Right lobe of liver (tissue), 6 donors: ENCODE results near the gene CREM. TPM values are rescaled to one million over a fixed set of nuclear protein-coding genes. Genes with fewer than 3 reads are reported as not detected.
A peak's percentile ranks its signal among the peaks of the same experiment; 100 is the strongest.

Source experiments
- ATAC-seq, 4 donors: fragments of 200-7000 bp; cut with Tn5 transposase; one replicate each; pipeline ENCODE4 v1.9.1; 2020; ENCODE audit warnings: mild to moderate bottlenecking in 4 of 4, moderate library complexity in 4 of 4
- DNase-seq, 3 donors: peaks; one replicate each; pipeline ENCODE4 v3.0.0-alpha.2; 2020
- H3K27ac ChIP-seq, 3 donors: fragments of 200-600 bp; one replicate each; pipeline ENCODE4 v1.8.0; 2022
- H3K27me3 ChIP-seq, 2 donors: fragments of 200-600 bp; one replicate each; pipeline ENCODE4 v1.8.0; 2022
- H3K36me3 ChIP-seq, 4 donors: fragments of 200-600 bp; sonication (generic) in 1 of 4; one replicate each; pipeline versions ENCODE4 v1.5.1 to v1.8.0; 2017 to 2022; ENCODE audit warnings: control low read depth in 1 of 4
- H3K4me1 ChIP-seq, 4 donors: fragments of 200-600 bp; sonication (generic) in 1 of 4; one replicate each; pipeline versions ENCODE4 v1.5.1 to v1.8.0; 2017 to 2022; ENCODE audit warnings: control low read depth in 1 of 4
- H3K4me3 ChIP-seq, 3 donors: fragments of 200-600 bp; one replicate each; pipeline ENCODE4 v1.8.0; 2022
- H3K9me3 ChIP-seq, 4 donors: fragments of 200-600 bp; sonication (generic) in 1 of 4; one replicate each; pipeline versions ENCODE4 v1.5.1 to v1.8.0; 2017 to 2022; ENCODE audit warnings: control low read depth in 1 of 4
- CTCF ChIP-seq, 4 donors: fragments of 200-600 bp in 3 of 4; fragments of 450-650 bp in 1 of 4; IDR thresholded peaks; one replicate each; pipeline versions ENCODE4 v1.5.1 to v1.8.0; 2016 to 2022; ENCODE audit warnings: antibody characterized with exemption in 4 of 4, mild to moderate bottlenecking in 2 of 4
- POLR2A ChIP-seq: fragments of 450-650 bp; IDR thresholded peaks from one replicate; pipeline ENCODE4 v1.6.1; 2017; ENCODE audit warnings: antibody characterized with exemption, mild to moderate bottlenecking
- WGBS: methylation state at CpG from one replicate; pipeline ENCODE4 v1.1.6; 2018; ENCODE audit warnings: low coverage, low lambda C conversion rate; ENCODE audit not compliant: insufficient coverage; ENCODE audit errors: missing lambda C conversion rate; 5-methylcytosine and 5-hydroxymethylcytosine counted together
- intact Hi-C, 2 donors: fragments of 100-400 bp; cut with DNase I; formaldehyde crosslinking; loops; one replicate each; pipeline versions ENCODE4 v1.11.2 to v1.14.1; 2022
- total RNA-seq, 6 experiments: library from RNA; depleted of rRNA in 2 of 6; stranded (reverse); fragments of >200 nt in 2 of 6; fragmentation: NEBNext Ultra II Directional in 3 of 6; extraction: Animal tissue kit (Norgen Biotek cat#: 25700) in 3 of 6; gene quantifications; one replicate each; pipeline versions ENCODE4 v1.1.0 to v1.2.4, GENCODE V29; 2016 to 2023
- donor health status: DM: no; HTN: yes; CAD: no.
- donor health status: DM: no; HTN: no; CAD: no.
- donor health status: DM: no; HTN: no; CAD: no.
- donor health status: DM: no; HTN: yes; CAD: no.
- donor health status: DM: no; HTN: yes; CAD: no.

CREM gene
- total RNA-seq, 6 experiments from 2014 or later: 16.3 to 34.1 (median 22.9) TPM

GRCh38 chr10:35188954-35189353 is 62.3 kb downstream of the CREM start:
- H3K36me3 ChIP-seq: no peaks in the 10 kb centered on the region
- 100% methylated on average over 1 of the region's 3 CpGs for WGBS
- ATAC-seq (no peak), DNase-seq (no peak)
- intact Hi-C loops: no loop called here
- H3K4me1 ChIP-seq: peaks cover 0 to 11% (median 0%) of the 10 kb centered on the region in 4 donors
- TF ChIP-seq CTCF (IDR thresholded peaks at IDR 0.05) (no peak), POLR2A (no peak)
- H3K9me3 ChIP-seq: no peaks in the 10 kb centered on the region
- H3K27ac ChIP-seq: no peak overlapping the region
- no peak overlapping the region for H3K4me3 ChIP-seq
- H3K27me3 ChIP-seq: no peaks in the 10 kb centered on the region

- peak; percentile 55 to 80 (median 60) for ATAC-seq
- Histone ChIP-seq H3K27ac (peak overlapping the region; percentile 26 to 72 (median 71)), H3K4me1 (peaks cover 0 to 4% (median 0%) of the 10 kb centered on the region in 4 donors), H3K27me3 (no peaks in the 10 kb centered on the region), H3K9me3 (no peaks in the 10 kb centered on the region), H3K4me3 (no peak overlapping the region), H3K36me3 (no peaks in the 10 kb centered on the region)
- peak in 1 of 3 donors; percentile 38 for DNase-seq
- peak; percentile 45 for TF ChIP-seq POLR2A
- TF ChIP-seq CTCF (IDR thresholded peaks at IDR 0.05): no peak
- 31% methylated on average over 2 of the region's 2 CpGs for WGBS
- intact Hi-C loops: no loop called here
These were observed 64.9 kb downstream of the CREM start for GRCh38 chr10:35191523-35191922.

GRCh38 chr10:35192645-35193249 is 66.1 kb downstream of the CREM start:
- WGBS: 58% methylated on average over 3 of the region's 3 CpGs
- Histone ChIP-seq H3K27me3 (no peaks in the 10 kb centered on the region), H3K9me3 (no peaks in the 10 kb centered on the region), H3K4me3 (no peak overlapping the region), H3K4me1 (peaks cover 0 to 4% (median 0%) of the 10 kb centered on the region in 4 donors), H3K36me3 (no peaks in the 10 kb centered on the region), H3K27ac (peak overlapping the region in 1 of 3 donors; percentile 72)
- no peak for TF ChIP-seq POLR2A
- no peak for TF ChIP-seq CTCF (IDR thresholded peaks at IDR 0.05)
- ATAC-seq (no peak), DNase-seq (no peak)
- intact Hi-C loops: no loop called here

GRCh38 chr10:35194471-35194870 is 67.8 kb downstream of the CREM start:
- ATAC-seq (no peak), DNase-seq (no peak)
- H3K27me3 ChIP-seq: no peaks in the 10 kb centered on the region
- H3K4me1 ChIP-seq: peaks cover 0 to 4% (median 0%) of the 10 kb centered on the region in 4 donors
- peak overlapping the region in 1 of 3 donors; percentile 94 for H3K27ac ChIP-seq
- H3K9me3 ChIP-seq: no peaks in the 10 kb centered on the region
- H3K36me3 ChIP-seq: no peaks in the 10 kb centered on the region
- TF ChIP-seq CTCF (IDR thresholded peaks at IDR 0.05) (no peak), POLR2A (no peak)
- H3K4me3 ChIP-seq: no peak overlapping the region
- intact Hi-C loops: no loop called here
